ENCODE data around the gene IL17RC.

IL17RC gene

GRCh38 chr3:9911863-9912262 lies 5.0 kb upstream of the IL17RC start:
- Histone ChIP-seq H2AFZ (ENCODE audit: low read length) (no peak overlapping the region), H3K9me3 (ENCODE audit: insufficient read depth, low read depth, low read length) (no peaks in the 10 kb centered on the region), H3K9me2 (replicated peaks; ENCODE audit: low read depth, low read length) (no peaks in the 10 kb centered on the region), H3F3A (ENCODE audit: low read depth) (no peaks in the 10 kb centered on the region), H3K4me3 (ENCODE audit: low read length, poor library complexity, severe bottlenecking) (no peak overlapping the region), H3K36me3 (ENCODE audit: insufficient read depth, low read length) (peaks cover 29% of the 10 kb centered on the region; the same call in 1 of the 2 replicates), H3K4me2 (ENCODE audit: low read depth, low read length, poor library complexity, severe bottlenecking) (peak overlapping the region; percentile 3), H3K79me2 (ENCODE audit: insufficient read depth, low read length) (no peaks in the 10 kb centered on the region), H3K27me3 (ENCODE audit: insufficient read depth, low read length, poor library complexity, severe bottlenecking) (no peaks in the 10 kb centered on the region), H3K4me1 (ENCODE audit: insufficient read depth, low read length, poor library complexity, severe bottlenecking) (peaks cover 11% of the 10 kb centered on the region), H4K20me1 (ENCODE audit: insufficient read depth, low read length, poor library complexity, severe bottlenecking) (no peaks in the 10 kb centered on the region), H3K9ac (ENCODE audit: low read depth, low read length, poor library complexity, severe bottlenecking) (no peak overlapping the region)
- TF ChIP-seq, protein P1, sequence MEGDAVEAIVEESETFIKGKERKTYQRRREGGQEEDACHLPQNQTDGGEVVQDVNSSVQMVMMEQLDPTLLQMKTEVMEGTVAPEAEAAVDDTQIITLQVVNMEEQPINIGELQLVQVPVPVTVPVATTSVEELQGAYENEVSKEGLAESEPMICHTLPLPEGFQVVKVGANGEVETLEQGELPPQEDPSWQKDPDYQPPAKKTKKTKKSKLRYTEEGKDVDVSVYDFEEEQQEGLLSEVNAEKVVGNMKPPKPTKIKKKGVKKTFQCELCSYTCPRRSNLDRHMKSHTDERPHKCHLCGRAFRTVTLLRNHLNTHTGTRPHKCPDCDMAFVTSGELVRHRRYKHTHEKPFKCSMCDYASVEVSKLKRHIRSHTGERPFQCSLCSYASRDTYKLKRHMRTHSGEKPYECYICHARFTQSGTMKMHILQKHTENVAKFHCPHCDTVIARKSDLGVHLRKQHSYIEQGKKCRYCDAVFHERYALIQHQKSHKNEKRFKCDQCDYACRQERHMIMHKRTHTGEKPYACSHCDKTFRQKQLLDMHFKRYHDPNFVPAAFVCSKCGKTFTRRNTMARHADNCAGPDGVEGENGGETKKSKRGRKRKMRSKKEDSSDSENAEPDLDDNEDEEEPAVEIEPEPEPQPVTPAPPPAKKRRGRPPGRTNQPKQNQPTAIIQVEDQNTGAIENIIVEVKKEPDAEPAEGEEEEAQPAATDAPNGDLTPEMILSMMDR (conservative IDR thresholded peaks at IDR 0.05; ENCODE audit: low read length) = no peak
- TF ChIP-seq EZH2phosphoT487 (IDR thresholded peaks at IDR 0.05; ENCODE audit: borderline replicate concordance) = no peak

GRCh38 chr3:9912294-9912935 lies 4.5 kb upstream of the IL17RC start:
- Histone ChIP-seq H3K9ac (ENCODE audit: low read depth, low read length, poor library complexity, severe bottlenecking) (no peak overlapping the region), H3K9me3 (ENCODE audit: insufficient read depth, low read depth, low read length) (no peaks in the 10 kb centered on the region), H3K4me2 (ENCODE audit: low read depth, low read length, poor library complexity, severe bottlenecking) (peak overlapping the region; percentile 3), H3K9me2 (replicated peaks; ENCODE audit: low read depth, low read length) (no peaks in the 10 kb centered on the region), H3K4me1 (ENCODE audit: insufficient read depth, low read length, poor library complexity, severe bottlenecking) (peaks cover 11% of the 10 kb centered on the region), H3K27me3 (ENCODE audit: insufficient read depth, low read length, poor library complexity, severe bottlenecking) (no peaks in the 10 kb centered on the region), H3K79me2 (ENCODE audit: insufficient read depth, low read length) (no peaks in the 10 kb centered on the region), H3K4me3 (ENCODE audit: low read length, poor library complexity, severe bottlenecking) (no peak overlapping the region), H3K36me3 (ENCODE audit: insufficient read depth, low read length) (peaks cover 29% of the 10 kb centered on the region; the same call in 1 of the 2 replicates), H4K20me1 (ENCODE audit: insufficient read depth, low read length, poor library complexity, severe bottlenecking) (no peaks in the 10 kb centered on the region), H3F3A (ENCODE audit: low read depth) (no peaks in the 10 kb centered on the region), H2AFZ (ENCODE audit: low read length) (no peak overlapping the region)
- TF ChIP-seq, protein P1 (conservative IDR thresholded peaks at IDR 0.05; ENCODE audit: low read length) = no peak
- TF ChIP-seq EZH2phosphoT487 (IDR thresholded peaks at IDR 0.05; ENCODE audit: borderline replicate concordance) = no peak

DNA sequence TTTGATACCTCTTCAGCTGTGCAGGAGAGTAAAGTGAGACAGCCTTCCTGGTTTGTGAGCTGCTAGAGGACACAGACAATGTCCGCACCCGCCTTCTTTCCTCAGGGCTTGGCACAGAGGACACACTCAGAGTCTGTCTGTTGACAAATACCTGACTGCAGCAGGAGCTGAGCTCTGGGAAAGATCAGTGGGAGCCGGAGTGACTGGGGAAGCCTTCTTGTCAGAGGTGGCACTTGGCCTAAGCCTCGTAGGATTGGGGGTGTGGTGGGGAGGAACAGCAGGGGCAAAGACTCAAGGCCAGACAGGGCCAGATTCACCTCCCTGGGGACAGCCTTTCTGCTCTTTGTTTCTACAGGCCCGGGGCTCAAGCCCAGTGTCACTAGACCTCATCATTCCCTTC lies 3.3 kb upstream of the IL17RC start:
- Histone ChIP-seq H3K4me1 (ENCODE audit: insufficient read depth, low read length, poor library complexity, severe bottlenecking) (peaks cover 11% of the 10 kb centered on the region), H3F3A (ENCODE audit: low read depth) (no peaks in the 10 kb centered on the region), H3K36me3 (ENCODE audit: insufficient read depth, low read length) (peaks cover 29% of the 10 kb centered on the region; the same call in 1 of the 2 replicates), H3K27me3 (ENCODE audit: insufficient read depth, low read length, poor library complexity, severe bottlenecking) (no peaks in the 10 kb centered on the region), H3K79me2 (ENCODE audit: insufficient read depth, low read length) (no peaks in the 10 kb centered on the region), H2AFZ (ENCODE audit: low read length) (no peak overlapping the region), H3K9me3 (ENCODE audit: insufficient read depth, low read depth, low read length) (no peaks in the 10 kb centered on the region), H4K20me1 (ENCODE audit: insufficient read depth, low read length, poor library complexity, severe bottlenecking) (no peaks in the 10 kb centered on the region), H3K4me2 (ENCODE audit: low read depth, low read length, poor library complexity, severe bottlenecking) (no peak overlapping the region), H3K4me3 (ENCODE audit: low read length, poor library complexity, severe bottlenecking) (no peak overlapping the region), H3K9ac (ENCODE audit: low read depth, low read length, poor library complexity, severe bottlenecking) (no peak overlapping the region), H3K9me2 (replicated peaks; ENCODE audit: low read depth, low read length) (no peaks in the 10 kb centered on the region)
- TF ChIP-seq, protein P1 (conservative IDR thresholded peaks at IDR 0.05; ENCODE audit: low read length) = no peak
- no peak for TF ChIP-seq EZH2phosphoT487 (IDR thresholded peaks at IDR 0.05; ENCODE audit: borderline replicate concordance)

All from Loucy (cell line).